ENCODE results near the gene RAP1GAP2.

- TF ChIP-seq CTCF (IDR thresholded peaks at IDR 0.05) (no peak), POLR2A (IDR thresholded peaks at IDR 0.05) (no peak)
Observed at GRCh38 chr17:3036800-3037199, 240.6 kb downstream of the RAP1GAP2 start.

All from heart left ventricle (tissue), 13 donors.